HG03521 (cell line): ENCODE measurements around the gene FAM118A.
"Not testable (repeated sequence)": the region's sequence is repeated elsewhere in the genome, so short reads cannot be mapped to it uniquely, and the experiment has no call there.

Source experiments
- ATAC-seq: cut with Tn5 transposase; IDR thresholded peaks from one replicate; pipeline ENCODE4 v1.9.1; 2021; ENCODE audit warnings: mild to moderate bottlenecking, moderate library complexity; ENCODE audit not compliant: unreplicated experiment

FAM118A gene

DNA sequence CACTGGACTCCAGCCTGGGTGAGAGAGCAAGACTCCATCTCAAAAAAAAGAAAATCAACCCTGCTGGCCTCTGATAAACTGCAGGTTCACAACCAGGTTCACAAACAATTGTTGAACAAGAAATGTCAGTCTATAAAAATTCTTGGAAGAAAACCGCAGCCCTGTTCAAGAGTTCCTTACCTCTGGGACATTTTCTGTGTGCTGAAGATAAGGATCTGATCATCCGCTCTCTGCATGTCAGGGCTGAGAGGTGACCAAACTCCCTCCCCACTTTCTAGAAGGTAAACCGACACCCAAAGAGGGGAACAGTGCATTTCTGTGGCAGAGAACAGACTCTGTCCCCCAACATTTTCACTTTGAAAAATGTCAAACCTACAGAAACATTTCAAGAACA lies 29.1 kb upstream of the FAM118A start:
- ATAC-seq, result no peak

DNA sequence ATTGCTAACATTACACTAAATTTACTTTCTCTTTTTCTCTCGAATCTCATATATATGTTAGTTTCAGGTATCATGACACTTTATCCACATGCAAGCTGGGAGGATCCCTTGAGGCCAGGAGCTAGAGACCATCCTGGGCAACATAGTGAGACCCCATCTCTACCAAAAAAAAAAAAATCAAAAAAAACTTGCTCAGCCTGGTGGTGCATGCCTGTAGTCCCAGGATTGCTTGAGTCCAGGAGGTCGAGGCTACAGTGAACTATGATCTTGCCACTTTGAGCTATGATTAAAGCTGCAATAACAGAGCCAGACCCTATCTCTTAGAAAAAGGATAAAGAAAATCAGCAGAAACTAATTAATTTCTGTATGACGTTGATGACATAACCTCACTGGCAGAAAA lies 28.7 kb upstream of the FAM118A start:
- ATAC-seq, result no peak

DNA sequence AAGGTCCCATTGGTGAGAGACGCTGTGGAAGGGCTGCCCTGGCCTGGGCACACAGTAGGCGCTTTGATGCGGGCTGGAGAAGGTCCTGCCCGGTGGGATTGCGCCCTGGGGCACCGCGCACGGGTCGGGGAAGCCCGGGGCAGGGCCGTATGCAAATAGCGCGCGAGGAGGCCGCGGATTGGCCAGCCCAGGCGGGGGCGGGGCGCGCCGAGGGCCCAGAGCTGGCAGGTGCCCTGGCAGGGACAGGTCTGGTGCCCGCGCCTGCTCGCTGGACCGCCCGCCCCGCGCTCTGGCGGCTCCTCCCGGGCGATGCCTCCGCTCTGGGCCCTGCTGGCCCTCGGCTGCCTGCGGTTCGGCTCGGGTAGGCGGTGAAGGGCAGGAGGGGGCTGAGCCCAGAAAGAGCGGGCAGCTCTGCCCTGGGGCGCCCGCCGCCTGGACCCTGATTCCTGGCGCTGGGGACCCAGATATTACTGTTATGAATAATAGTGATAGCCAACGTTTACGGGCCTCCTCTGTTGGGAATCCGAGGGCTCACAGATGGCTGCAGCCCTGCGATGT lies 24.9 kb upstream of the FAM118A start, which contains the start of gene UPK3A:
TSS of gene UPK3A (plus strand) at position 245 of the 558 bp plus-strand sequence. CDS start at position 310, 65 bp downstream.
- no peak for ATAC-seq

DNA sequence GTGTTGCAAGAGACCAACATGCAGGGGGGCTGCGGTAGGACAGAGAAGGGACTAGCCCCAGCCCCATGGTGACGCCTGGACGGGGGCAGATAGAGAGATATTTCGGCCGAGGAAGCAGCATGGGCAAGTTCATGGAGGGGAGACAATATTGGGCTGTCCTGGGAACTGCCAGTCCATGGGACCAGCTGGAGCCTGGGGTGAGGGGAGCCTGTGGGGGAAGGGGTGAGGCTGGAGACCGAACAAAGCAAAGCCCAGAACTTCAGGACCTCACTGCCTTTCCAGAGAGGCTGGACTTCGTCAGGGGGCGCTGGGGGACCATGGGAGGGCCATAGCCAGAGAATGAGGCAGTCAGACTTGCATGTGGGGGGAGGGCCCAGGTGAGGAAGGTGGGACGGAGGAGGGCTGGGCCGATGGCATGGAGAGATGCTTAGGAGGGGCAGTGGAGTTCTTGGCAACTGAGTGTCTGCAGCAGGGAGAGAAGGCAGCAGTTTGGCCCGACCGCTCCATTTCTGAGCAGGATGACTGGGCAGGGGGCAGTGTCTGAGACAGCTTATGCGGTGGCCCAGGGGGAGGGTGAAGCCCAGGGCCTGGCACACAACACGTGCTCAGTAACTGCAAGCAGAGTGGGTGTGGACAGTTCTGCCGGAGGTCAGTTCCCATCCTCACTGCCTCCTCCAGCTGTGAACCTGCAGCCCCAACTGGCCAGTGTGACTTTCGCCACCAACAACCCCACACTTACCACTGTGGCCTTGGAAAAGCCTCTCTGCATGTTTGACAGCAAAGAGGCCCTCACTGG lies 24.3 kb upstream of the FAM118A start:
- no peak for ATAC-seq

DNA sequence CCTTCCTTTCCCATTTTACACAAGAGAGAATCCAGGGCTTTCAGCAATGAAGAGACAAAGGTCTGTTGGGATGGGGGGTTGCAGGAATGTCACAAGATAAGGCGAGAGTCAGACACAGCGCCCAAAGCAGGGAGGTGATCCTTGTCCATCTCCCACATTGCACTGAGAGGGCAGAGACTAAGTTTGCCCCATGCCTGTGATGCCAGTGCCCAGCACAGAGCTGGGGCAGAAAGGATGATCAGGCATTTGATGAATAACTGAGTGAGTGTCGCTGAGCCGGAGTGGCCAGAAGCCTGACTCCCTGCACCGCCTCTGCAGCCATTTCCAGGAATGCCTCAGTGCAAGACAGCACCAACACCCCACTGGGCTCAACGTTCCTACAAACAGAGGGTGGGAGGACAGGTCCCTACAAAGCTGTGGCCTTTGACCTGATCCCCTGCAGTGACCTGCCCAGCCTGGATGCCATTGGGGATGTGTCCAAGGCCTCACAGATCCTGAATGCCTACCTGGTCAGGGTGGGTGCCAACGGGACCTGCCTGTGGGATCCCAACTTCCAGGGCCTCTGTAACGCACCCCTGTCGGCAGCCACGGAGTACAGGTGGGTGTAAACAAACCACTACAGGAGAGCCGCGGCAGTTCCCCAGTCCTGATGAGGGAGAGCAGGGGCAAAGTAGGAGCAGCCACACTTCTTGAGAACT lies 22.7 kb upstream of the FAM118A start:
- no peak for ATAC-seq

DNA sequence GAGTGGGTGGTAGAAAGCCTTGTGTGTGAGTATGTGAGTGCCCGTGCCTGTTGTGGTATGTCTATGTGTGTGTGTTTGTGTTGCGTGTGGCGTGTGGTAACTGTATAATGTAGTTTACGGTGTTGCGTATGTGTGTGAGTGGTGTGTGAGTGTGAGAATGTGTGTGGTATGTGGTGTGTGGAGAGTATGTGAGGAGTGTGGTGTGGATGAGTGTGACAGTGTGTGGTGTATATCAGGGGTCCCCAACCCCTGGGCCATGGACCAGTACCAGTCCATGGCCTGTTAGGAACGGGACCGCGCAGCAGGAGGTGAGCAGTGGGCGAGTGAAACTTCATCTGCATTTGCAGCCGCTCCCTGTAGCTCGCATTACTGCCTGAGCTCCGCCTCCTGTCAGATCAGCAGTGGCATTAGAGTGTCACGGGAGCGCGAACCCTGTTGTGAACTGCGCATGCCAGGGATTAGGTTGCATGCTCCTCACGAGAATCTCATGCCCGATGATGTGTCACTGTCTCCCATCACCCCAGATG lies 19.3 kb upstream of the FAM118A start:
- ATAC-seq, result no peak

DNA sequence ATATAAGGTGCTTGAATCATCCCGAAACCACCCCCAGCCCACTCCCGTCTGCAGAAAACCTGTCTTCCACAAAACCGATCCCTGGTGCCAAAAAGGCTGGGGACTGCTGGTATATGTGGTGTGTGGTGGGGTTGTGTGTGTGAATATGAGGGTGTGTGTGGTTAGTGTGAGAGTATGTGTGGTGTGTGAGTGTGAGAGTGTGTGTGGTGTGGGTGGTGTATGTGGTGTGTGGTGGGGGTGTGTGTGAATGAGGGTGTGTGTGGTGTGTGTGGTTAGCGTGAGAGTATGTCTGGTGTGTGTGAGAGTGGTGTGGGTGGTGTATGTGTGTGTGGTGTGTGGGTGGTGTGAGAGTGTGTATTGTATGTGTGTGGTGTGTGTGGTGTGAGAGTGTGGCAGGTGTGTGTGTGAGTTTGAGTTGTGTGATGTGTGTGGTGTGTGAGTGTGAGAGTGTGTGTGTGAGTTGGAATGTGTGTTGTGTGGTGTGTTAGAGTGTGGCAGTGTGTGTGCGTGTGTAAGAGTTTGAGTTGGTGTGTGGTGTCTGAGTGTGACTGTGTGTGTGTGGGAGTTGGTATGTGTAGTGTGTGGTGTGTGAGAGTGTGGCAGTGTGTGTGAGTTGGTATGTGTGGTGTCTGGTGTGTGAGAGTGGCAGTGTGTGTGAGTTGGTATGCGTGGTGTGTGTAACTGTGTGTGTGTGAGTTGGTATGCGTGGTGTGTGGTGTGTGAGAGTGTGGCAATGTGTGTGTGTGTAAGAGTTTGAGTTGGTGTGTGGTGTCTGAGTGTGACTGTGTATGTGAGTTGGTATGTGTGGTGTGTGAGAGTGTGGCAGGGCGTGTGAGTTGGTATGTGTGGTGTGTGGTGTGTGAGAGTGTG lies 18.4 kb upstream of the FAM118A start:
- ATAC-seq, result no peak

DNA sequence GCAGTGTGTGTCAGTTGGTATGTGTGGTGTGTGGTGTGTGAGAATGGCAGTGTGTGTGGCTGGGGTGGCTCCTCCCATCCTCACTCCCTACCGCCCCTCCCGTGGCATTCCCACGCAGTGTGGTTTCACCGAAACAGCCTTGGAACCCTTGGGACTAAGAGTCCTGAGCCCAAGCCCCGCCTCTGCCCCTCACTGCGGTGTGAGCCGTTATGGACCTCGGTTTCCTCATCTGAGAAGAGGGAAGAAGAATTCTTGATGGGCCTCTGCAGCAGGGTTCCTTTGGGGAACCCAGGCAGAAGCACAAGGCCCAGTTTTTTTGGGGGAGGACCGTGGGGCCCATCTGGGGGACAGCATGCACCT lies 17.8 kb upstream of the FAM118A start:
- no peak for ATAC-seq

DNA sequence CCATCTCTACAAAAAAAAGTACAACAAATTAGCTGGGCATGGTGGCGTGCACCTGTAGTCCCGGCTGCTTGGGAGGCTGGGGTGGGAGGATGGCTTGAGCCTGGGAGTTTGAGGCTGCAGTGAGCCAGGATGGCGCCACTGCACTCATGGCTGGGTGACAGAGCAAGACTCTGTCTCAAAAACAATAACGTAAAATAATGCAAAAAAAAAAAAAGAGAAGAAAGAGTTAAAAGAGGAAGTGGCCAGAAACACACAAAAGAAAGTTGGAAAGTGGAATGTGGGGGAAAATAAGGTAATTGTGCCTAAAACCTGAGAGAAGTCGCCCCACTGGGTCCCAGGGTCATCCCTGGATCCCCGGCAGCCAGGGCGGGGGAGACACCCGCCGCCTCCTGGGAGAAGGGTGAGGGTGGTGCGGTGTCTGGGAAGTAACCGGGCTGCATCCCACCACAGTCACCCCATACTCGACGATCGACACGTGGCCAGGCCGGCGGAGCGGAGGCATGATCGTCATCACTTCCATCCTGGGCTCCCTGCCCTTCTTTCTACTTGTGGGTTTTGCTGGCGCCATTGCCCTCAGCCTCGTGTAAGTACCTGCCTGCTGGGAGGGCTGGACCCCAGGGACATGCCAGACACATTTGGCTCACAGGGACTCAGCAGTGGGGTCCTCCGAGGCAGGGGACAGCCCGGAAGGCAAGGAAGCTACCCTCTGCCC lies 16.8 kb upstream of the FAM118A start:
- ATAC-seq, result no peak

DNA sequence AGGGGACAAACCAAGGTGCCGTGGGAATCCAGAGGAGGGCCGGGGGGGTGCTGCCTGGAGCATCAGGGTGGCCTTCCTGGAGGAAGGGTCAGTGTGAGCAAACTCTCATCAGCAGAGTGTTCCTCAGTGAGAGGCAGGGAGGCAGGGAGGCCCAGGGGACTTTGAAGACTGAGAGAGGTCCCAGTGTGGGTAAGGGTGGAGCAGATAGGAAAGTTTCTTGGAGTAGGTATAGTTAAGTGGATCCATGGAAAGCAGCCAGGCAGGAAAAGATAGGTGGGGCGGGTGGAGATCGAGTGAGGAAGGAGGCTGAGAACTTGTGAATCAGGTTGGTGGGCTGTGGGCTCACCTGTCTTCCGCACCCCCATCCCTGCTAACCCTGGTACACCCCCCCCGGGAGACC lies 15.7 kb upstream of the FAM118A start:
- no peak for ATAC-seq

DNA sequence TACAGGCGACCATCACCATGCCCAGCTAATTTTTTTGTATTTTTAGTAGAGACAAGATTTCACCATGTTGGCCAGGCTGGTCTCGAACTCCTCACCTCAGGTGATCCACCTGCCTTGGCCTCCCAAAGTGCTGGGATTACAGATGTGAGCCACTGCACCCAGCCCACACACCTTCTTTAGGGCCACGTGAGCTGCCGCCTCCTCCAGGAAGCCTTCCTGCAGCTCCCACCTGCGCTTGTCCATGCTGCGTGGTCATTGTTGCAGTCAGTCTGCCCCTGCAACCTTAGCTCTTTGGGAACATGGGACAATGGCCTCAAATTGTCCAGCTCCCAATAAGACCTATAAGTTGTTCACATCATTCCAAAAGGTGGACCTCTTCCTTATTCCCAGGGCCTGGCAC lies 14.7 kb upstream of the FAM118A start:
- ATAC-seq, result not testable (repeated sequence)

DNA sequence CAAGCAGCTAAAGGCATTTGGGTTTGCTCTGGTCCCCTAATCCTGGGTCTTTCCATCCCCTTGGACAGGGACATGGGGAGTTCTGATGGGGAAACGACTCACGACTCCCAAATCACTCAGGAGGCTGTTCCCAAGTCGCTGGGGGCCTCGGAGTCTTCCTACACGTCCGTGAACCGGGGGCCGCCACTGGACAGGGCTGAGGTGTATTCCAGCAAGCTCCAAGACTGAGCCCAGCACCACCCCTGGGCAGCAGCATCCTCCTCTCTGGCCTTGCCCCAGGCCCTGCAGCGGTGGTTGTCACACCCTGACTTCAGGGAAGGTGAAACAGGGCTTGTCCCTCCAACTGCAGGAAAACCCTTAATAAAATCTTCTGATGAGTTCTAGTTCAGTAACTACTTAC lies 14.2 kb upstream of the FAM118A start:
- no peak for ATAC-seq

DNA sequence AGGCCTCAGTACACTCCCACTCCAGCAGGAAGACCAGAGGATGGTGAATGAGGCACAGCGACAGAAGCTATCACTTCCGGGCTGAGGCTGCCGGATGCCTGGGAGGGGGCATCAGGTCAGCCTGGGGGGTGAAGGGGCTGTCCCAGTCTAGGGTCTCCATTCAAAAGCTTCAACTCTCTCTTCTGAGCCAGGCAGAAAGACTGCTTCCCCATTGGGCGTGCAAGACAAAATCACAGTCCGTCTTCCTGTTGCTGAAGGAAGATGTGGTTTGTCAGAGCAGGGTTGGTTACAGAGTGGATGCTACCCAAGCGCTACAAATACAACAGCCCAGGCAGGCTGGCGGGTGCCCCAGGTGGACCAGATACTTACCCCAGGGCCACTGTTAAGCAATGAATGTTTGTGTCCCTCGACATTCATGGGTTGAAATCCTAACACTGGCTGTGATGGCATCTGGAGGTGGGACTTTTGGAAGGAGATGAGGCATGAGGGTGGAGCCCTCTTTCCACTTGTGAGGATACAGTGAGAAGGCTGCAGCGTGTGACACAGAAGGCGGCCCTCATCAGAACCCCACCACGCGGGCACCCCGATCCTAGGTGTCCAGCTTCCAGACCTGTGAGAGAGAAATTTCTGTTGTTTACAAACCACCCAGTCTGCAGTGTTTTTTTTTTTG lies 13.0 kb upstream of the FAM118A start:
- ATAC-seq, result no peak

DNA sequence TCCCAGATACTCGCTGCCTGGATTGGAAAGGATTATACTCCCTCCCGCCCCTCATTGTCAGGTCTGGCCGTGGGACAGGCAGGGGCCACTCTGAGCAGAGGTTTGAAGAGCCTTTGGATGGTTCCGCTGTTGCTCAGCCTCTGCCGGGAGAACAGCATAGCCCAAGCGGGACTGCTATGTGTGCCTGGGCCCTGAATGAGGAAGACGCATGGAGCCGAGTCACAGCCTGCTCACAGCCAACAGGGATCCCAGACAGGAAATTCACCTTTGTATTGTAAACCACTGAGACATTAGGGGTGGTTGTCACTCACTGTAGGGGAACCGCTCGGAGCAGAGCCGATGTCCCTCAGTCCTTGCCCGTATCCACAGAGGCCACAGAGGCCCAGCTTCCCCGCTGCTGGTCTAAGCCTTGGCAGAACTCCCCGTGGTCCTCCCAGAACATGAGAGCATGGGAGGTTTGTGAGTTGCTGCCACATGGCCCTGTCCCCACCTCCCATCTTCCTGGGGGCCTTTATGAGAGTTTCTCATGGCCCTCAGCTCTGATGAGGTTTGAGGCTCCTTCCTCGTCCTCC lies 10.7 kb upstream of the FAM118A start:
- no peak for ATAC-seq

DNA sequence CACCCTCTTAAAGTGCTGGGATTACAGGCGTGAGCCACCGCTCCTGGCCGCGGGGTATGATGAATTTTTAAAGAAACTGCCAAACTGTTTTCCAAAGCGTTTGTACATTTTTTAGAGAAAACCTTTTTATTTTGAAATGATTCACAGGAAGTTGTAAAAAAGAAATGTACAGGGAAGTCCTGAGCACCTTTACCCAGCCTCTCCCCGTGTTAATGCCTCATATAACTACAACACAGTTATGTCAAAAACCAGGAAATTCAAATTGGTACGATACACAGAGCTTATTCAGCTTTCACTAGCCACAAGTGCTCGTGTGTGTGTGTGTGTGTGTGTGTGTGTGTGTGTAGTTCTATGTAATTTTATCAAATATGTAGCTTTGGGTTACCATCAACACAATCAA lies 7.0 kb upstream of the FAM118A start:
- ATAC-seq, result no peak

DNA sequence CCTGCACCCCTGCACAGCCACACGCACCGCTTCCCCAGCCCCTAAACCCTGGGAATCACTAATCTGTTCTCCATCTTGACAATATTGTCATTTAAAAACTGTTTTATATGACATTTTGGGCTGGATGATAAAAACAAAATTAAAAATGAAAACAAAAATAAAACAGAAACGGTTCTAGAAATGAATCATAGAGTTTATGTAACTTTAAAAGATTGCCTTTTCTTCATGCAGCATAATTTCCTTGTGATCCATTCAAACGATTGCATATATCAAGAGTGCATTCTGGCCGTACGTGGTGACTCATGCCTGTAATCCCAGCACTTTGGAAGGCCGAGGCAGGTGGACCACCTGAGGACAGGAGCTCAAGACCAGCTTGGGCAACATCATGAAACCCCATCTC lies 6.6 kb upstream of the FAM118A start:
- no peak for ATAC-seq

DNA sequence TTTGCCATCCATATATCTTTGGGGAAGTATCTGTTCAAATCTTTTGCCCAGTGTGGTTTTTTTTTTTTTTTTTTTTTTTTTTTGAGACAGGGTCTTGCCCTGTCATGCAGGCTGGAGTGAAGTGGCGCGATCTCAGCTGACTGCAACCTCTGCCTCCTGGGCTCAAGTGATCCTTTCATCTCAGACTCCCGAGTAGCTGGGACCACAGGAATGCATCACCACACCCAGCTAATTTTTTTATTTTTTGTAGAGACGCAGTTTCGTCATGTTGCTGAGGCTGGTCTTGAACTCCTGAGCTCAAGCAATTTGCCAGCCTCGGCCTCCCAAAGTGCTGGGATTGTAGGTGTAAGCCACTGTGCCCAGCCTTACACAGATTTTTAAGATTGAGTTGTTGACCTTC lies 4.8 kb upstream of the FAM118A start:
- no peak for ATAC-seq

DNA sequence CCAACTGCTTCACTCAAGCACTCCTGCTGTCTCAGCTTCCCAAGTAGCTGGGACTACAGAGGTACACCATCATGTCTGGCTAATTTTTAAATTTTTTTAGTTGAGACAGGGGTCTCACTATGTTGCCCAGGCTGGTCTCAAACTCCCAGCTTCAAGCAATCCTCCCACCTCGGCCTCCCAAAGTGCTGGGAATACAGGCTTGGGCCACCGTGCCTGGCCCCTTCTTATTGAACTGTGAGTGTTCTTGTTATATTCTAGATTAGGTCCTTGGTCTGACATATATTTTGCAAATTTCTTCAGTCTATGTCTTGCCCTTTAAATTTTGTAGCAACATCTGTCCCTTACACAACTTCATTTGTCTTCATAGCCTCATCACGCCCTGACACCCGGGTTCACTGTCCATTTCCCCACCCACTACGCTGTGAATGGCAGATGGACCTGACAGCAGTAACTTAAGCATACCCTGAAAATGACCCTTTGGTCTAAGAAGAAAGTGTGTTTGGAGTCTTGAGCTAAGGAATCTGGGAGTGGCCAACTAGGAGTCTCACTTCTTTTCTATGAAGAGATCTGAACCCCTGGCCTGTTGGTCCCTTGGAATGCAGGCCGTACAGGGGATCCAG lies 4.2 kb upstream of the FAM118A start:
- ATAC-seq, result no peak

DNA sequence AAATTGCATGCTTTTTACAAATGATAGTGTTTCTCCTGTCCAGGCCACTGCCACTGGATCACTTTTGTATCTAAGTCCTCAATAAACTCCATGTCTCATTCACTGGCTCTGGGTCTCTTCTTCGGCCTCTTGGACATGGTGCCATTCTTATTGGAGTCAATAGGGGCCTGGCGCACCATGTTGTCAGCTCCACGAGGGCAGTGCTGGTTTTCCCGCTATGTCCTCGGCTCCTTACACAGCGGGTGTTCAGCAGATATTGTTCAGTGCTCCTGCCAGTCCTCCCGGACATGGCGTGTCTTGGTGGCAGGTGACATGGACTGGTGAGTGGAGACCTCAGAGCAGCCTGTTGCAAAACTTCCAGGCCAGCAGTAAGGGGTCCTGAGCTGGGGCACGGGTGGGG lies 3.6 kb upstream of the FAM118A start:
- ATAC-seq, result no peak
